GM19238 (cell line): ENCODE data around the gene ANAPC5.

Source experiments
- DNase-seq: peaks from one replicate; pipeline ENCODE4 v3.0.0; 2011; ENCODE audit warnings: low spot score; ENCODE audit not compliant: insufficient read length

The ANAPC5 gene

DNA sequence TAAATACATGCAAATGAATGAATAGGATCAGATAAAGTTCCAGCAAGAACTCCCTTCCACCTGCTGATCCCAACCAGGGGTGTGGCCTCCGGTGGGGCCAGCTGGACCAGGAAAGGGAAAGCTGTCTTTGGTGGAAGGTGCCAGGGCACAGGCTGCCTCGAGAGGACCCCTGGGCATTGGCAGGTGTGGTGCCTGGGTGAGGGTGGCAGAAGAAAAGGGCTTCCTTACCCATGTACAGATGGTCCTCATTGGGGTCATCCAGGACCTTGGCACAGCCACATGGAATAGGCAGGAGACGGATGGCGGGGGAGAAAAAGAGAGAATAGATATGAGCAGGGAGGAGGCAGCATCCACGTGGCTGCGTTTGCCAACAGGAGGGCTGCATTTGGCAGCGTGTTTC is 92.1 kb downstream of the ANAPC5 start:
- DNase-seq = no peak

- DNase-seq = no peak
These were observed 93.1 kb downstream of the ANAPC5 start for GRCh38 chr12:121259074-121259473.
